Measurements from ENCODE around the gene TENM4.

The TENM4 gene

DNA sequence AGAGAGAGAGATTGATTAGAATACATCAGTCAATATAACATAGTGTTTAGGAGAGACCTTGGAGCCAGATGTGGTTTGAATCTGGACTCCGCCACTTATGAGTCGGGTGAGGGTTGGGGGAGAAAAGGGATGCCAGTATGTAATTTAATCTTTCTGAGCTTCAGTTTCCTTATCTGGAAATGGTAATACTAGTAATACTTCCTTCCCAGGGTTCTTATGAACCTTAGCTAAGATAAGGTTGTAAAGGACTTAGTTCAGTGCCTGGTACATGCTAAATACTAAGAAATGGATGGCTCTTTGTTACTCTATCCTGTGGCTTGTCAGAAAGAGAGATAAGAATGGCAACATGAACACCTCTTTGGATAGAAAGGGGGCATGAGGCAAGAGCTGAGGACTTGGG, 640.1 kb downstream of the TENM4 start:
- no peak overlapping the region for H3K4me3 ChIP-seq (ENCODE audit: low read length)
- no peak for DNase-seq (ENCODE audit: low read depth)
- no peak for TF ChIP-seq CTCF (conservative IDR thresholded peaks at IDR 0.05; ENCODE audit: low read length)

- no peak for DNase-seq (ENCODE audit: low read depth)
- H3K4me3 ChIP-seq (ENCODE audit: low read length), result no peak overlapping the region
- no peak for TF ChIP-seq CTCF (conservative IDR thresholded peaks at IDR 0.05; ENCODE audit: low read length)
Observed at GRCh38 chr11:78800096-78800690, 640.6 kb downstream of the TENM4 start.

DNA sequence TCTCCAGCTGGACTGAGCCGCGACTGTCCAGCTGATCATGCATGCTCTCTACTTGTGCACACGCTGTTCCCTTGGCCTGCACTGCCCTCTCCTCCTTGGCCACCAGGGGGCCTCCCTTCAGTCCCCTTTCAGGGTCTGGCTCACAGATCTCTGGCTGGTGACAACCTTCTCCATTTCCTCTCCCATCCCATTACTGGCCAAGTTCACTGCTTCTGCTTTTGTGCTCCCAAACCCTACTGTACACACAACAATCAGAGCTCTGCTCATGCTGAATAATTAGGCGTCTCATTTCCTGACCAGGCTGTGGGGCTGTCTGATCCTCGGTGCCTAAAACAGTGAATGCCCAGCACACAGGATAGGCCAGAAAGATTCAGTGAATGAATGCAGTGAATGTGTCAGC, 642.2 kb downstream of the TENM4 start:
- DNase-seq (ENCODE audit: low read depth), result peak; percentile 67
- no peak overlapping the region for H3K4me3 ChIP-seq (ENCODE audit: low read length)
- peak; percentile 92 for TF ChIP-seq CTCF (conservative IDR thresholded peaks at IDR 0.05; ENCODE audit: low read length)

- TF ChIP-seq CTCF (conservative IDR thresholded peaks at IDR 0.05; ENCODE audit: low read length), result no peak
- no peak overlapping the region for H3K4me3 ChIP-seq (ENCODE audit: low read length)
- no peak for DNase-seq (ENCODE audit: low read depth)
Observed at GRCh38 chr11:78797559-78797958, 643.3 kb downstream of the TENM4 start.

GRCh38 chr11:78796956-78797355, 643.9 kb downstream of the TENM4 start:
- peak; percentile 74 for DNase-seq (ENCODE audit: low read depth)

DNA sequence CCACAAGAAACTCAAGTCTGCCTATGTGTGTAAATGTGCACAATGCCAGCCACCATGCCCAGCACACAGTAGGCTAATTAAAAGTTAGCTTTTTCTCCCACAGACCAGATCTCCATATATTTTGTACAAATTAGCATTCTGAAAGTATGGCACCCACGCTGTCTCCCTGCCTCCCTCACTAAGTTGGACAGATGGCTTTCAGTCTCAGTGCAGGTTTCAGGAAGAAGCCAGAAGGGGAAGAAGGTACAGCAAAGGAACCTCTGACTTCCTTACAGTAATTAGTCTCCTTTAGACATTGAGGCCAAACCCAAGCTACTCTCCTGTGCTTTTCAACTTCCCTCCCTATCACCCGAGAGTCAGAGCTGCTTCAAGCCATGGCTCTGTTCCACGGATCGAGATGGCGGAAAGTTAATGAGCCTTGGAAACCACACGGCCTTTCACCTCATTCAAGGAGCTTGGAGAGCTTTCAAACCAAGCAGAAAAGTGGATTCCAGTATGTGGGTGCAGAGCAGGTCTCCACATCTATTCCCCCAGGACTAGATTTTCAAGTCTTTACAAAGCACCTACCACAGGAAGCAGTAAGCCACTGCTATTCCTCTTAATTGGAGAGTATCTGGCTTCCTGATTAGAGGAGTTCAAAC, 645.1 kb downstream of the TENM4 start:
- TF ChIP-seq CTCF (conservative IDR thresholded peaks at IDR 0.05; ENCODE audit: low read length), result no peak
- no peak overlapping the region for H3K4me3 ChIP-seq (ENCODE audit: low read length)
- DNase-seq (ENCODE audit: low read depth), result no peak

More at GRCh38 chr11:78796956-78797355, 643.9 kb downstream of the TENM4 start:
- TF ChIP-seq CTCF (conservative IDR thresholded peaks at IDR 0.05; ENCODE audit: low read length), result no peak
- no peak overlapping the region for H3K4me3 ChIP-seq (ENCODE audit: low read length)

DNA sequence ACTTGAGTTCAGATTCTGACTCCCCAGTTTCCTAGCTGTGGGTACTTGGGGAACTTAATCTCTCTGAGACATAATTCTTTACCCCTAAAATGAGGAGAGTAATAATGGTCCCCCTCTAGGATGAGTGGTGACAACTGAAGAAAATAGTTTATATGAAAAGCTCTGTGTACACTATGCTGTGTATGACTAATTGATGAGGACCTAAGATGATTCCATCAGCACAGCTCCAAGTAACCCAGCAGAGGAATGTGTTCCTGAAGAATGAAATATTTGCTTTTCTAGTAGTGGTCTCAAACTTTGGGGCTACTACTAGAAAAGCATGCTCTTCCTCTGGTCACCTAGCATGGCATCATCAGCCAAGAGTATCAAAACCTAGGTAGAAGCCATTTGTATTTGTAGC, 648.9 kb downstream of the TENM4 start:
- no peak for TF ChIP-seq CTCF (conservative IDR thresholded peaks at IDR 0.05; ENCODE audit: low read length)
- DNase-seq (ENCODE audit: low read depth), result no peak
- no peak overlapping the region for H3K4me3 ChIP-seq (ENCODE audit: low read length)

All from AG10803 (cell line).